ENCODE data around the gene FCGR1A.
"Not testable (repeated sequence)": the region's sequence is repeated elsewhere in the genome, so short reads cannot be mapped to it uniquely, and the experiment has no call there.

The FCGR1A gene

DNA sequence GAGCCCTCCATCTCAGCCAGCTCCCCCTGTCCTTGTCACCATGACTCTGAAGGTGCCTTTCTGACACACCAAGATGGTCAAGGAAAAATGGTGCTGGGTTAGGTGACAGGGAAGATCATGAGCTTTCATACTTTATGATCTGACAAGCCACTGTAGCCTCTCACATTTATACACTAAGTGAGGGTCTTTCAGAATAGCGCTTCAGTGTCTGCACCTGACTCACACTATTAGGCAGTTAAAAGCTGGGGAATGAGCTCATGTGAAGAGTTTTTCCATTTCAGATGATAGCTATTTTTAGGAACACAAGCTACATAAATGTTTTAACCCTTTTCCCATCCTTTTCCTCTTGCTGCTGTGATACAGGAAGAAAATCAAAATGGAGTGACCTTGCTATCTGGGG is 4.2 kb upstream of the FCGR1A start:
- not testable (repeated sequence) for DNase-seq

- not testable (repeated sequence) for DNase-seq
Measured at GRCh38 chr1:149781413-149781984, 995 bp upstream of the FCGR1A start.

DNA sequence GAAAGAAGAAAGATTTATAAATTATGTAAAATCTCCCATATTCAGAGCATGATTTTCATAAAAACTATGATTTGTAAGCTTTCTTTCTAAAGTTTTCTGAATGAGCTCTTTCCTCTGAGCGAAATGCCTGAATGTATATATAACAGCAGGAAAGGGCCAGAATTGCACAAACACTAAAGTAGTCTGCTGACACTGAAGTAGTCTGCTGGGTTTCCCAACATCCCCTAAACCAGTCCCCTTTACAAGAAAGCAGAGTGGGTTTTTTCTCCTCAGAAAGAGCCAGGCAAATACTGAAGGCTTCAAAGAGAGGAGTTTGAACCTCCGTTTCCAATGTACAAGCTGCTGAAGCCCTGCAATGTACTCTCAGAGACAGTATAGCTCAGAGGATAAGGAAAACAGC is 795 bp downstream of the FCGR1A start:
- not testable (repeated sequence) for DNase-seq

GRCh38 chr1:149783868-149784267 is 1.4 kb downstream of the FCGR1A start:
- DNase-seq: not testable (repeated sequence)

- DNase-seq: not testable (repeated sequence)
Measured at GRCh38 chr1:149787688-149788451, 5.4 kb downstream of the FCGR1A start.

- peak; percentile 76 for DNase-seq
Measured at GRCh38 chr1:149792502-149792901, 10.0 kb downstream of the FCGR1A start.

DNA sequence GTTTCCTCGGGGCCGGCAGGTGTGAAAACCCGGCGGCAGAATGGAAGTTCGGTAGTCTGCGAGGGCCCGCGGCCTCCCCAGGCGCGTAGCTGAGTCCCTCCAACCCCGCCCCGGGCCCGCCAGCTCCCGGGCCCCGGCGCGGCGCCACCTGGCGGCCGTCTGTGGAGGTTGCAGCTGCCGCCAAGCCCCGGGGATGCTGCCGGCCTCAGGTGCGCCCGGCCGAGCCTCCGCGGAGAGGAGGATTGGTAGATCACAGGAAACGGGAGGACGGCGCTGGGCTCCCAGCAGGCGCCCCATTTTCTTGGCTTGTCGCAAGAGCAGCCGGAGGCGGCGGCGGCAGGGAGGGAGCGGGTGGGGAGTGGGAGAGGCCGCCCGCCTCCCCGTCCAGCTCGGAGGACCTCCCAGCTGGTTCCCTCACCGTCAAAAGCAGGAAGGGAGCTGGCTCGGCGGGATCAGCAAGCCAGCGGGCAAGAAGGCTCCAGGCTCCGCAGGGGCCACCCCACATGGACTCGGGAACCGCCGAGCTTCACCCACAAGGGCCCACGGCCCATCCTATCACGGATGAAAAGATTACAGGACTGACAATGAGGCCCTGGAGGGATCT is 10.5 kb downstream of the FCGR1A start:
- peak; percentile 76 for DNase-seq

GRCh38 chr1:149793885-149794284 is 11.4 kb downstream of the FCGR1A start:
- DNase-seq: not testable (repeated sequence)

DNA sequence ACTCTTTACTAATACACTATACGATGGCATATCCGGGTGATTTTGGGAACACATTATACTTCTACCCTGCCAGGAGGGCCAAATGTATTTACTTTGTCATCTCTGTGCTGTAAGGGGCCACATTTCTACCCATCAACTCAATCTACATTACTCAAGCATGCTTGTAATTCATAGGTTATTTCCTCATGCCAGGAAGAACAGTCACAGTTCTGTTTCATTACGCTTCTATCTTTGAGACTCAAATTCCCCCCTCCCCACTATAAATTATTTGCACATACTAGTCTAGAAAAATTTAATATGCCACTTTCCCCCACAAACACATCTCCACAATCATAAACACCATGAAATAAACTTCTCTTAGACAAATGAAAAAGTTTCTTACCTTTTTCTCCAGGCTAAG is 19.1 kb downstream of the FCGR1A start:
- not testable (repeated sequence) for DNase-seq

- DNase-seq: not testable (repeated sequence)
Measured at GRCh38 chr1:149804417-149805080, 22.1 kb downstream of the FCGR1A start.

DNA sequence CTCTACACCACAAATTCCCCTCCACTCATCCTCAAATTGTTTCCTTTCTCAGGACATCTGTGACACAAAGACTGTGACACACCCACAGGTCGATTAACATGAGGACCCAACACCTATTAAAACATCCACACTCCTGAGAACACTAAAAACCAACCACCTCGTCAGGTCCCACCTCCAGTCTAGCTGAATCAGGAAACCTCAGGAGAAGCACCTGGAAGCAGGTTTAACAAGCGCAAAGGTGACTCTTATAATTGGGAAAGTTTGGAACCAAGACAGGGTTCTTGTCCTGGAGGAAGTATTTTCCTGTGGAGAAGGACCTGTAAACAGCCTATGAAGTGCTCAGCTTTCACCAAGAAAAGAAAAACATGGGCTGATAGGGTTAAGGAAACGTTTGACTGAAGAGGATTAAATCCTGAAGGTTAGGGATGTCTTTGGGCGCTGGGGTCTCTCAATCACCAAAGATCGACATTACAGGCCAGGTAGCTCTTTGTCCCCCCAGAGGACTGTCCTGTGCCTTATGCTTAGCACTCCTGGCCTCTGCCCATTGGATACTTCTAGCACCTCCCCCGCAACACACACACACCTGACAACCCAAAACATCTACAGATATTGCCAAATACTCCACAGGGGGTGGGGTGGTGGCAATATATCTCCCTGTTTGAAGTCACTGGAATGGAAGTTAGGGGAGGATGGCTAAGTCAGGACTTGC is 28.4 kb downstream of the FCGR1A start:
- DNase-seq: peak; percentile 40

DNA sequence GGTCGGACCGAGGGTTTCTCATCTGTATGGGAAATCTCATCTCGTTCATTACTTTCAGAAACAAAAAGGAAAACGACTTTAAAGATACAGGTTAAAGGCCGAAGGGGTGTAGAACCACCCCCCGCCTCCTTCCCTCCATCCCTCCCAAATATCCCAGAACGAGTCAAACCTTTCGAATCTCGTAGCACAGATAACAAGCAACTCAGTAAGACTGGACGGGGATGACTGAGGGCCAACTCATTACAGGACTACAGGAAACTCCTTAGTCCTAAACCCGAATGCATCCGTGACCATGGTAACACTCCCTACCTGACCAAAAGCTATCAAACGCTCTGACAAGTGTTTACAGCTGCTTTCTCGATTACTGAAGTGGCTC is 29.0 kb downstream of the FCGR1A start:
- DNase-seq: peak; percentile 65

GRCh38 chr1:149811890-149812829 is 29.7 kb downstream of the FCGR1A start:
- peak; percentile 98 for DNase-seq

DNA sequence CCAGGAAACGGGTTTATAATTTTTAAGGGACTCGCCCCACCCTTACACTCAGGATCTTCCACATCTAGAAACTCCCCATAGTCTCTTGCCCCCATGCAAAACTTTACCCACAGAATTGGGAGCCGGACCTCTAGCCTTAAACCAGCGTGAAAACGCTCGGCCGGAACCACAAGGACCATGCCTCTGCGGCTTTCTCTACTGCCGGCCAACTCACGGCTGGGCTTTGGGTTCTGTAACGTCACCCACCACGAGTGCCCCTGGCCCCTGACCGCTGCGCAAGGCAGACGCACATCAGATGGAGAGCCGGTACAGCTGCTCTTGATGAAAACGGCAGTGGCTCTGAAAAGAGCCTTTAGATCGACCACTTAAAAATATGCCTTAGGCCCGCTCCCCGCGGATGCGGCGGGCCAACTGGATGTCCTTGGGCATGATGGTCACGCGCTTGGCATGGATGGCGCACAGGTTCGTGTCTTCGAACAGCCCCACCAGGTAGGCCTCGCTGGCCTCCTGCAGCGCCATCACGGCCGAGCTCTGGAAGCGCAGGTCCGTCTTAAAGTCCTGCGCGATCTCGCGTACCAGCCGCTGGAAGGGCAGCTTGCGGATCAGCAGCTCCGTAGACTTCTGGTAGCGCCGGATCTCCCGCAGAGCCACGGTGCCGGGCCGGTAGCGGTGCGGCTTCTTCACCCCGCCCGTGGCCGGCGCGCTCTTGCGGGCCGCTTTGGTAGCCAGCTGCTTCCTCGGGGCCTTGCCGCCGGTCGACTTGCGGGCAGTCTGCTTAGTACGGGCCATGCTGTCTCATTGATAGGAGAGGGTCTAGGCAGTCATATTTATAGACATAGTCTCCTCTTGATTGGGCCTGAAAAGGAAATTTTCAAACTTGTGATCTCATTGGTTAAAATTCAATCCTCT is 30.7 kb downstream of the FCGR1A start:
- peak; percentile 93 for DNase-seq

- DNase-seq: not testable (repeated sequence)
Measured at GRCh38 chr1:149820387-149820786, 37.9 kb downstream of the FCGR1A start.

DNA sequence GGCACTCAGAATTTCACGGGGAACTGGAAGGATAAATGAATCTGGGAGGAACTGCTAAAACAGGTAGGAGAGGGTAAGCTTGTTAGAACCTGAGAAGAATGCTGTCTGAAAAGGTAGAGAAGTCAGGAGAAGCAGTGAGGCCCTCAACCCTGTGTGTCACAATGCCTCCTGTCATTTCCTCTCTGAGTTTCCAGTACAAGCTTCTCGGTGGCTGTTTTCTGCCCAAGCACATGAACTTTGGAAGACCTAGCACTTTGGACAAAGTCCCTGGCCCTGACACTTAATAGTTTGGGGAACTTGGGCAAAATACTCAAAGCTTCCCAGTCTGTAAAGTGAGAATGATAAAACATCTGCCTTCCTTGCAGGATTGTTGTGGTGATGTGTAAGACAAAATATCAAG is 44.1 kb downstream of the FCGR1A start:
- DNase-seq: not testable (repeated sequence)

DNA sequence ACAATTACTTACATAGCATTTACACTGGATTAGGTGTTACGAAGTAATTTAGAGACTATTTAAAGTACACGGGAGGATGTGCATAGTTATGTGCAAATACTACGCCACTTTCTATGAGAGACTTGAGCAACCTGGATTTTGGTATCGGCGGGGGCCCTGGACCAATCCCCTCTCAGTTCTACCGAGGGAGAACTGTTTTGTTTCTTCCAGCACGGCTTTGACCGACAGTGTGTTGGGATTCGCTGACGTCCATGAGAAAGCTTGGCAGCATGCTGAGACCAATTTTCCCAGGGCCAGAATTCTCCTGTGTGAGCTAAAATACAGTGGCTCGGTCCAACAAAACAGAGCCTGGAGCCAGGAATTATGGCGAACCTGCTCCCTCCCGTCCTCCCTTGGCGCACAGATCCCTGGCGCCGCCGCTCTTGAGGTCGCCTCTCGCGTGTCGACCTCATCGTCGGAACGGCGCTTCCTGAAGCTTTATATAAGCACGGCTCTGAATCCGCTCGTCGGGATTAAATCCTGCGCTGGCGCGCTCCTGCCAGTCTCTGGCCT is 49.3 kb downstream of the FCGR1A start:
- not testable (repeated sequence) for DNase-seq

GRCh38 chr1:149832316-149833126 is 50.0 kb downstream of the FCGR1A start:
- DNase-seq: not testable (repeated sequence)

GRCh38 chr1:149833144-149833543 is 50.6 kb downstream of the FCGR1A start:
- DNase-seq: not testable (repeated sequence)
